ENCODE measurements around the gene COL19A1.
A peak's percentile ranks its signal among the peaks of the same experiment; 100 is the strongest.

Gene COL19A1

DNA sequence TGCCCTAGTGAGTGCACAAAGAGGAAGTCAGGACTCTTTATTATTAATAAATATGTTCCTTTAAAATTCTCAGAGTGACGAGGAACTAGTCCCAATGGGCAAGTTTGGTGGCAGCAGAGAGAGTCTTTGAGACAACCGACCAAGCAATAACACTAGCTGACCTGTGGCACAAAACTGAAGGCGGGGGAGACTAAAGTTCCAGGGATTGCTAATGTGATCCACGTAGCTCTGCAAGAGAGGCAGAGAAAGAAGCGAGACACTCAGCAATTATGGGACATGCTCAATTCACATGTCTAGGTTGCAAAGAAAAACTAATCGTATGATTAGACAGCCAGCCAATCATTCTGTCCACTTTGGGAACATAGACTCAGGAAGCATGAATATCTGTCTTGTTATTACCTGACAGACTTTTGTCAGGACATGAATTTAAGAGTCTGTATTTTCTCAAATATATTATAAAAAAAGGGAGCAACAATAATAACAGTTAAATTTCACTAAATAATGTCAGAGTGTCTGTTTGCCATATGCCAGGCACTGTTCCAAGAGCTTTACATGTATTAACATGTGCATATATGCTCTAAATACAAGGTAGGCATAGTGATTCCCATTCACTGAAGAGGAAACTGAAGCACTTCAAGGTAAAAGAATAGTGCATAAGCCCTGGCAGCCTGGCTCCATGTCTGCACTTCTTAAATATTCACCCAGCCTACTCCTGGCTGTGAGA is 355.5 kb downstream of the COL19A1 start:
- DNase-seq (ENCODE audit: low spot score): peak; percentile 4

DNA sequence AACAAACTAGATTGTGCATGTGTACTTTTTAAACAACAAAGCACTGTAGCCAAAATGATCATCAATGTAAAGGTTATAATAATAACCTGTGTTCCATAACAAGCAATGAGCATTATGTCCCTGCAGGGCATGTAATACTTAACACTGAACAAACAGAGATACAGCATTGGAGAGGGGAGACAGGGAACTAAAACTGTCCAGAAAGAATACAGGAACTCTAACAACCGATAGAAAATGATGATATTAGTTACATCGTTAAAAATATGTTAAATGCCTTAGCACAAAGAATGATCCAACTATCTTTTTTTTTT is 356.0 kb downstream of the COL19A1 start:
- no peak for DNase-seq (ENCODE audit: low spot score)

DNA sequence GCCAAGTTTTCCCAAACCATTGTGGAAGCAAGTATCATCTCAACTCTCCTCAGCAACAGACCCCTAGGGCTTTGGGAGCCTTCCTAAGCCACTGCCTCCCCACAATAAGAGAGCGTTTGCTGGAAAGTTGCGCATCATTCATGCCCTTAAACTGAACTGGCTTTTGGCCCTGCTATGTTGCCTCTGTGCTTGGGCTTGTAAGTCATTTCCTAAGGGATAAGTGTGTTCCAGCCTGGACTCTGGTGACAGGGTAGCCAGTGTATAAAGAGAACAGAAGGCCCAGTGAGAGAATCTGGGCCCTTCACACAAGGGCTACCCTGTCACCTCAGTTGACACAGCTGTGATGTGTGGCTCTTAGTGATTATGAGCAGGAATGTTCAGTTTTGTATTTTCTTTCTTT is 358.7 kb downstream of the COL19A1 start:
- DNase-seq (ENCODE audit: low spot score): no peak

DNA sequence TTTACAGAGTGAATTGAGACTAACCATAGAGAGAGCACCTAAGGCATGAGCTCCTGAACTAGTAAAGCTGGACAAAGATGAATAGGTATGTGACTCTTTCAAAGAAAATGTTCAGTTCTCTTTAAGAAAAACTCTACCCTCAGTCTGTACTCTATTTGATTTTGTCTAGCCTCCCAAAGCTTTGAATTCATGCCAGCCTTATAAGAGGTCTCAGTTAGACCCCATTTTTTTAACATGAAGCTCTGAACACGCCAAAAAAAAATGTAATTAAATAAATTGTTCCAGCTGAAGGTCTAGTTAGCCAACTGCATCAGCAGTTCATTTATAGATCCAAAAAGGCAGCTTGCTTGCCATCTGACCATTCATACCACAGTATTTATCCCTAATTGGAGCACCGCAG is 365.0 kb downstream of the COL19A1 start:
- no peak for DNase-seq (ENCODE audit: low spot score)

DNA sequence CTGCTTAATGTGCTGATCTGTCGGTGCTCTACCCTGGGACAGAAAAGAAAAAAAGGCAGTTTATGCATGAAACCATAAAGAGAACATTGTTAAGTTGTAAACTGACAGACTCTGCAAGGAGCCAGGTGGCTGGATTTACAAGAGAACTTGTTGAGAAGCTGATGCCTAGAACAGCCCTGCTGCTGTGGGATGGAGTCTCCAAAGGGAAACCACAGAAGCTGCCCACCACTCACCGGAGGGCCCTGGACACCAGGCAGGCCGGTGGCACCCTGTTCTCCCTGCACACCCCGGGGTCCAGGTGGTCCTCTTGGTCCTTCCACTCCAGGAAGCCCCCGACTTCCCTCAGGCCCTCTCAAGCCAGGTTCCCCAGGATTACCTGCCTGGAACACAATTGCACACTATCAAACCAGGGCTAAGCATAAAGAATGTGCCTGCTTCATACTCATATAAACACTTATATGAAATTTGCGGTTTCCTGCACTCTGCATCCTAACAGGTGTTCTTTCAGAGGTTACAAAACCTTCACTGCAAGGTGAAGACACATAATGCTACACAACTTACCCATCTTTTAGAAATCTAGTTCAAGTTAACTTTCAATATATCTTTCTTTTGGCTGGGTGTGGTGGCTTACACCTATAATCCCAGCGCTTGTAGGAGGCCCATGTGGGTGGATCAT is 368.3 kb downstream of the COL19A1 start:
- no peak for DNase-seq (ENCODE audit: low spot score)

DNA sequence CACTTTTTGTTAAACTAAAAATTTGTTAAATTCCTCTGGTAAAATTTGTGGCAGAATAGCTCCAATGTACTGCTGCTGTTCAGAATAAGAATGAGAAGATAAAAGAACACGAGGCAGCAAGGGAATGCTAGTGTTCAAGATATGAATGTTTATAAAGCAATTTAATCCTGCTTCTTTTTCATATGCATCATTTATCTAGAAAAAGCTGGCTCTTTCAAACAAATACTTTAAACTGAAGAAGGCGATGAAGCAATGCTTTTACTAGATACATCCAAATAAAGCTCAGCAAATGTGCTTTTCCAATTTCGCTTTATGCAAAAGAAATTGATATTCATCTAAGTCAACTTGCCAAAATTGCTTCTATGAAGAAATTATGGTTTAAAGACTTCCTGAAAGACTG is 370.0 kb downstream of the COL19A1 start:
- DNase-seq (ENCODE audit: low spot score): no peak

DNA sequence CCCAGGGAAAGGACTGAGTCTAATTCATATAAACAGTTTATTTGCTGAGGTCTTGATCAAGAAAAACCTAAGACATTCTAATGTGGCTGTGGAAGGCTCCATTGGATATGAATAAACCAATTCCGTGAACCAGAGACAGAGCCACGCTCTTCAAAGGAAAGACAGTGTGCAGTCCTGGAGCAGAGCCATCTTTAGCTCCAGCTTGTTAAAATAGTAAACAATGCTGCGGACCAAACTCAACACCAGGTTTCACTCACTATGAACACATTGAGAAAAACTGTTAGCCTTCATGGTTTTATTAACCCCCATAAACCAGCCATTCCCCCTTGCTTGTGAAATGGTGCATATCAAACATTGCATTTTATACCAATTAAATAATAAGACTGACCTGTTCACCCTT is 374.7 kb downstream of the COL19A1 start:
- no peak for DNase-seq (ENCODE audit: low spot score)

DNA sequence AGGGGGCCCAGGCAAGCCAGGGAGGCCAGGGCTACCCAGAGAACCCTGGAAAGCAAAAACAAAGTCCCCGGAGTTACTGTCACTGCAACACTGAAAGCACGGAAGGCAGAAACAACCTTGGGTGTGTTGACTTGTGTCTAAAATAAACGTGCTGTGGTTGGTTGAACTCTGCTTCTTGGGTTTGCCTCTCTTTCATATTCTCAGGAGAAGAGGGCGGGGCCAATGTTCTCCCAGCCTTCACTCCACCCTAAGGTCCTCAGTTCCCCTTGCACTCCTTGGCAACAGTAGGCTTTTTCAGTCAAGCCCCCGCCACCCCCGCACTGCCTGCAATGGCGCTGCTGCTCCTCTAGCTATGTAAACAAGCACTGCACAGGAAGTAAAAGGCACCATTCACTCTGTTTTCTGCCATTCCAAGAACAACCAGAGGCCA is 375.6 kb downstream of the COL19A1 start:
- DNase-seq (ENCODE audit: low spot score): peak; percentile 5

DNA sequence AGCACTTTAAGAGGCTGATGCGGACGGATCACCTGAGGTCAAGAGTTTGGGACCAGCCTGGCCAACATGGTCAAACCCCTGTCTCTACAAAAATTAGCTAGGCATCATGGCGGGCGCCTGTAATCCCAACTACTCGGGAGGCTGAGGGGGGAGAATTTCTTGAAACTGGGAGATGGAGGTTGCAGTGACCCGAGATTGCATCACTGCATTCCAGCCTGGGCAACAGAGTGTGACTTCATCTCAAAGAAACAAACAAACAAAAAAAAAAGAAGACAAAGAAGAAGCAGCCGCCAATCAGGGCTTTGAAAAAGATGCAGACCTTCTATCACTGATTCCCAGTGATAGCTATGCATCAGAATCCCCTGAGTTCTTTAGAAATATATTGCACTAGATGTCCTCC is 379.8 kb downstream of the COL19A1 start:
- no peak for DNase-seq (ENCODE audit: low spot score)

DNA sequence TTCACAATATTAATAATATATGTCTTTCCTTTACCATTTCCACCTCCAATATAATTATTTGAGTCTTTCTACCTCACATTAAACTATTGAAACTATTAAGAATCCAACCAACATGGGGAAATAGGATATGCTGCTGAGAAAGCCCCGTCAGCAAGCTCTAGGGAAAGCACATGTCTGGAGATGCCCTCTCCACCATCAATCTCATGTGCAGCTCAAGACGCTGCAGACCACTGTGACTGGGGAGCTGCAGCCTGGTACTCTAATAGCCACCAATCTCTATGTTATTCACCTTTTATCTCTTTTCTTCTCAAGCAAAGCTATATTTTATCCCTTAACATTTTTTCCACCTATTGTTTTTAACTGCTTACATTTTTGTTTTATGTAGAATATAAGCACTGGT is 386.2 kb downstream of the COL19A1 start:
- DNase-seq (ENCODE audit: low spot score): no peak

DNA sequence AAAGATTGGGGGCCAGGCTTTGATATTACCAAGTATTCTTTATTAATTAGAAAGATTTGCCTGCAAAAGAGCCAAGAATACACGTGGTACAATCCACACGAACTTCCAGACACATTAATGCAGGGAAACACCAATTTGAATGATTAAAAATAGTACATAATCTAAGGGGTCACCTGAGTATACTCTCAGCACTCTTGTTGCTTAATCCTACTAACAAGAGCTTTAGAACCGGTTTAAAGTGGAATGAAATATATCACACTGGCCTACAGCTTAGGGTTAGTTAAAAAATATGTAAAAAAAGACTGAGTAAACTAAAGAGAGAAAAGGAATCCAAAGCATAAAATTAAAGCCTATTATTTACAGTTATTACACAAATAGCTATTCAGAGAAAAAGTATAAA is 387.6 kb downstream of the COL19A1 start:
- DNase-seq (ENCODE audit: low spot score): no peak

DNA sequence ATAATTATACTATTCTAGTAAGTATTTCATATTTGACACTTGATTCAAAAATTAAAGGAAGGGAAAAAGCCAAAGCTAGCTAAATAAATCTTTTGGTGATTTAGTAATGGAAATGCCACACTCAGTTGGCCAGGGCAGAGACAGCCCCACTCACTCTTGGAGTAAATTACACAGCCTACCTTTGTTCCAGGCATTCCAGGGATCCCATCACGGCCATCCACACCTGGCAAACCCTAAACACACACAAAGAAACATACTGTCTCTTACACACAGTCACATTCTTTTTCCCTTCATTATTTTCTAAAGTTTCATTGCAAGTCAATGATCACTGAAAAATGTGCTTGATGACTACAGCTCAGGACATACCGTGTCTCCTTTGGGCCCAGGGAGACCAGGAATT is 388.4 kb downstream of the COL19A1 start:
- DNase-seq (ENCODE audit: low spot score): no peak

DNA sequence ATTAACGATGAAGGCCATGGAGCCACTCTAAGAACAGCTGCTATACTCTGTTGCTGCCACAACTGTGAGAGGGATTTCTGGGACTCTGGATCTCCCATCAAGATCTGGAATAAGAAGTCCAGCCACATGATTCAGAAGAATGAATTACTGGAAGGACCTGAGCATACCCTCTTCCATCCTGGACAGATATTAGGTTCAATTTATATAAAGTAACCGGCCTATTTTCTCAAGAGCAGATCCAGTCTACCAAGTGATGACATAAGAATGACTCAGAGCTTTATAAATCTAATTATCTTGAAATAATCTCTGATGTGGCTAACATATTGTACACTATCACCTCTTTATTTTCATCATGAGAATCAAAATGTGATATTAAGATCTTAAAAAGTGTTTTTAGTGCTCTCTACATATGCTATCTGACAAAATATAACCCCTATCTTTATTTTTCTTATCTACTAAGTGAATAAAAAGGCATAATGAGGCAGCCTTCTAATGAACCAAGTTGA is 391.5 kb downstream of the COL19A1 start:
- DNase-seq (ENCODE audit: low spot score): no peak

DNA sequence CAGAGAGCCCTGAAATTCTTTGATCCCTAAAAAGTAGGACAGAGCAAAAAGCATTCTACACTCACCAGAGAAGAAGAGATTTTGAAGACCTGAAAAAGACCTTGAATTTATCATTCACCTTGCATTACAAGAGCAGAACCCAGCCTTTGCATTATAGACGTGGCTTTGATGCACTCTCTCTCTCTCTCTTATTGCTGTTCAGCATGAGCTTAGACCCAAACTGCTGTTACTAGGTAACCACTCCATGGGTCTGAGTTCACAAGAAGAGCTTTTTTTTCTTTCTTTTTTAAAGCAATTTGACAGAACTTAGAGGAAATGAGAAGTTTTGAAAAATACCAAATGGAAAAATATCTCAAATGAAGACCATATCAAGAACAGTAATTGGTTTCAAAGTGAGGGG is 392.1 kb downstream of the COL19A1 start:
- DNase-seq (ENCODE audit: low spot score): no peak
